GM21786 (cell line): ENCODE results near the gene FREM1.
"Not testable (repeated sequence)": the region's sequence is repeated elsewhere in the genome, so short reads cannot be mapped to it uniquely, and the experiment has no call there.

Experiments used
- ATAC-seq: cut with Tn5 transposase; IDR thresholded peaks from one replicate; pipeline ENCODE4 v1.9.1; 2021; ENCODE audit not compliant: unreplicated experiment

The FREM1 gene

GRCh38 chr9:14909961-14910805 lies at the start of gene FREM1:
FREM1 (minus strand) TSS chr9:14910428; CDS start chr9:14868977, 41,451 bp downstream.
- no peak for ATAC-seq

- no peak for ATAC-seq
These were observed 48.8 kb upstream of the FREM1 start for GRCh38 chr9:14958989-14959388.

GRCh38 chr9:14957109-14957508 lies 46.9 kb upstream of the FREM1 start:
- ATAC-seq = no peak

GRCh38 chr9:14956208-14956607 lies 46.0 kb upstream of the FREM1 start:
- ATAC-seq = no peak

GRCh38 chr9:14945351-14945750 lies 35.1 kb upstream of the FREM1 start:
- ATAC-seq = no peak

- no peak for ATAC-seq
These were observed 31.5 kb upstream of the FREM1 start for GRCh38 chr9:14941501-14942405.

GRCh38 chr9:14939378-14939777 lies 29.1 kb upstream of the FREM1 start:
- ATAC-seq = no peak

- ATAC-seq = no peak
These were observed 27.0 kb upstream of the FREM1 start for GRCh38 chr9:14937216-14937615.

GRCh38 chr9:14936491-14936890 lies 26.3 kb upstream of the FREM1 start:
- ATAC-seq = no peak

GRCh38 chr9:14935964-14936363 lies 25.7 kb upstream of the FREM1 start:
- no peak for ATAC-seq

- no peak for ATAC-seq
These were observed 25.0 kb upstream of the FREM1 start for GRCh38 chr9:14935106-14935751.

- no peak for ATAC-seq
These were observed 22.4 kb upstream of the FREM1 start for GRCh38 chr9:14932641-14933040.

- no peak for ATAC-seq
These were observed 22.0 kb upstream of the FREM1 start for GRCh38 chr9:14932231-14932630.

- ATAC-seq = no peak
These were observed 16.9 kb upstream of the FREM1 start for GRCh38 chr9:14926941-14927624.

GRCh38 chr9:14924230-14925219 lies 14.3 kb upstream of the FREM1 start:
- no peak for ATAC-seq

GRCh38 chr9:14923701-14924100 lies 13.5 kb upstream of the FREM1 start:
- no peak for ATAC-seq

- not testable (repeated sequence) for ATAC-seq
These were observed 10.6 kb upstream of the FREM1 start for GRCh38 chr9:14920805-14921204.

- no peak for ATAC-seq
These were observed 3.1 kb upstream of the FREM1 start for GRCh38 chr9:14913366-14913765.

- ATAC-seq = no peak
These were observed 2.6 kb upstream of the FREM1 start for GRCh38 chr9:14912859-14913258.

GRCh38 chr9:14911046-14911445 lies 818 bp upstream of the FREM1 start:
- ATAC-seq = no peak
